ENCODE measurements around the gene DNAAF5.

DNAAF5 gene

DNA sequence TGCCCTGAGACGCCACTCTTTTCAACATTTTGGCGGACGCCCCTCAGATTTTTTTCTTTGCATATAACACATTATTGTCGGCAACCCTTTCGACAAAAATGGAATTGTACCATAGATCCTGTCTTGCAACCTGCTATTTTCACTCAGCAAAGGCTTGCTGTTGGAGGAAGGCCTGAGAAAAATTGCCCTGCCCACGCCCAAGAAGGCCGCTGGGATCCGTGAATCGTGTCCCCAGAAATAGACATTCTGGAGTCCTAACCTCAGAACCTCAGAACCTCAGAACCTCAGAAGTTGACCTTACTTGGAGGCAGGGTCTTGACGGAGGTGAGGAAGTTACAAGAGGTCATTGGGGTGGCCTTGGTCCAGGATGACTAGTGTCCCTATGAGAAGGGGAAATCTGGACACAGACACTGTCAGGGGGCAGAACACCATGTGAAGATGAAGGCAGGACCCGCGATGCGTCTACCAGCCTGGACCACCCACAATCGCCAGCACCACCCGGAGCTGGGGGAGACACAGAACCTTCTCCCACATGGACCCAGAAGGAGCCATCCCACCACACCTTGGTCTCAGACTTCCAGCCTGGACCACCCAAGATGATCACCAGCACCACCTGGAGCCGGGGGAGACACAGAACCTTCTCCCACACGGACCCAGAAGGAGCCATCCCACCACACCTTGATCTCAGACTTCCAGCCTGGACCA lies 19.1 kb upstream of the DNAAF5 start:
- no peak for DNase-seq

DNA sequence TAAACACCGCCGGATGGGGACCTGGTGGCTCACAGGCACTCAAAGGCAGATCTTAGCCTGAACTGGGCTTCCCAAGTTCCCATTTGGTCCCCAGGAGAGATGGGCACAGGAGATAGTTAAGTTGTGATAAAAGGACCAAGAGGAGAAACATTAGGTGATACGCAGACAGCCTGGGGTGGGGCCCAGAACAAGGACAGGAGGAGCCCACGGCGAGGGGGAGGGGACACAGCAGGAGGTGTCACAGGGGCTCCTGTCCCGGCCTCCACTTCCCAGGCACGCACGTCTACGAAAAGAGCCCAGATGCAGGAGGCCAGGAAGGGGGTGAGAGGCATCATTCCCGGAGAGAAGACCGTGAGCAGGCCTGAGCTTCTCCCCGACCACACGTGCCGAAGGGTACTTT lies 16.3 kb upstream of the DNAAF5 start:
- DNase-seq, result no peak

DNA sequence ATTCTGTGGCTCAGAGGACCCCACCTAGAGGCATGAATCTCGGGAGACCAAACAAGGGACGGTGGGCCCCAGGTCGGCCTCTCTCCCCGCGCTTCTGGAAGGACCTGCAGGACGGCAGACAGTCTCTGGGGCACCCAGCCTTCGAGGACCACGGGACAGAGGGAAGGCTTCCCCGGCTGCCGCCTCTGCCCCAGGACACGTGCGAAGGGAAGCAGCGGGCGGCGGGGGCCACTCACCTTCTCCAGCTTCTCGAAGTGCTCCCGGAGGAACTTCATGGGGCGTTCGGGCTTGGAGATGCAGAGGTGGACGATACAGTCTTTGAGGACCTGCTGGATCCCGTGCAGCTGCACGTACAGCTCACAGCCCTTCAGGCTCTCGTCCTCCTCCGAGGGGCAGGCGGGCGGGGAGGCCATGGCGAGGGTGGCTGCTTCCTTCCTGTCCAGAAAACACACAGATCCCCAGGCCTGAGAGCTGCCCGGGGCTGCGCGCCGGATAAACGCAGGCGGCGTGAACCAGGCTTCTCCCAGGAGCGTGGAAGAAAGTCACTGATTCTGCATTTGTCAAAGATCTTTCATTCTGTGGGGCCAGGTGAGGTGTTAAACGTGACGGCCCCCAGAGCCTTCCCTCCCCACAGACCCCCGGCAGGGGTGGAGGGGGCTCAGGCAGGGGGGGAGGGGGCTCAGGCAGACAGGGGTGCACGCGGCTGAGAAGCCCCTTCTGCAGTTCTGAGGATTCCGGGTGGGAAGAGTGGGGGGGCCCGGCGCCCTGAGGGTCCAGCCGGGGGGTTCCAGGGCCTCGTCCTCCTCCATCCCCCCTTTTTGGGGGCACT lies 15.2 kb upstream of the DNAAF5 start:
- DNase-seq, result no peak

DNA sequence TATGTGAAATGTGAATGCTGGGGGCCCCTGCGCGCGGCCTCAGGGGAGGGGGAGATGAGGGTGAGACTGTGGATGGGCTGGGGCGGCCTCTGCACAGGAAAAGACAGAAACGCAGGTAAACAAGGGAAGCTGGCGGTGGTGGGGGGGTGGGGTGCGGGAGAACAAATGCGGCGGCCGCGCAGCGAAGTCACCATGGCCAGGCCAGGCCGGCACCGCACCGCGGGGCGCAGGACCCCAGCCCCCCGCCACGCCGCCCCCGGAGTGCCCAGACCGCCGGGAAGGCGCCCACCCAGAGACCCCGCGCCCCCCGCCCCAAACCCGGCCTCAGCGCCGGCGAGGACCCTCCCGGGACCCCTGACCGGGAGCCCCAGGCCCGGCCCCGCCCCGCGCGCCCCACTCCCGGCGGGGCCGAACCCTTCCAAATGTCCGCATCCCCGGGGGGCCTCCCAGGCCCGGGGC lies 14.5 kb upstream of the DNAAF5 start:
- no peak for DNase-seq

DNA sequence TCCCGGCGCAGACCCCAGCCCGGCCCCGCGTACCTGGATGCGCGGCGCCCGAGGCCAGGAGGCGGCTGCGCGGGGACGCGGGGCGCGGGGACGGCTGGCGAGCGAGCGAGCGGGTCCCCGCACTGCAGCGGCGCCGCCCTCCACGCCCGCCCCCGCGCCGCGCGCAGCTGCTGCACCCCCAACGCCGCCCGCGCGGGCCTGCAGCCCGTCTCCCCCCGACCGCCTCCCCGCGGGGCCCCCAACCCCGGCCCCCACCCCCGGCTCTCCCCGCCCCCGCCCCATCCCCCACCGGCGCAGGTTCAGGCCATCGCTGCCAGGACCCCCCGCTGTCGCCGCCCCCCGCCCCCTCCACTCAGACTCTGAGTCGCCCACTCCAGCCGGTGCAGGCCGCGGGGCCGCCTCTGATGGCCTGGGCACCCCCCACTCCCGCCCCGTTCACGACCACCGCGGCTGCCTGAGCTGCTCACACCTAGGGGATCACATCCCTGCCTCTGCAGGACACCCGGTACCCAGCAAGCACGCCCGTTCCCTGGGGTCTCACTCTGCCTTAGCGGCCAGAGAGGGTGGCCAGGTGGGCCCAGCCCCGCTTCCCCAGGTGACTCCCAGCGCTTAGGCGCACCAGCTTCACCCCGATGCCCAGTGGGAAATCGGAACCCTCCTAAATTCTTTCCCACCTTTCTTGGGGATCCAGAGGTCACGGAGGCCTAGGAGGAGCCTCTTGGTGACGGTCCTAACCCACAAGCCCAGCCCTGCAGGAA lies 13.9 kb upstream of the DNAAF5 start:
- DNase-seq, result no peak

DNA sequence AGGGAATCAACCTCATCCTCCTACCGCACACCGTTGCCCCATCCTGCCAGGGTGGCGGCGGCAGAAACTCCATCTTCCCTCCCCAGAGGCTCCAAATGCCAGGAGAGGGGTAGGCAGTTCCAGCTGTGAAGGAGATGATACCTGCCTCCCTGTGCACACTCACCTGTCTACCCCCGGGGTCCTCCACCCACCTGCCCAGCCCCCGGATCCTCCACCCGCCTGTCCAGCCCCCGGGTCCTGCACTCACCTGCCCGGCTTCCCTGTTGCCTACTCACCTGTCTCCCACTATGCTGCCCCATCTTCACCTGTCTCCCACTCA lies 13.4 kb upstream of the DNAAF5 start:
- DNase-seq, result no peak

DNA sequence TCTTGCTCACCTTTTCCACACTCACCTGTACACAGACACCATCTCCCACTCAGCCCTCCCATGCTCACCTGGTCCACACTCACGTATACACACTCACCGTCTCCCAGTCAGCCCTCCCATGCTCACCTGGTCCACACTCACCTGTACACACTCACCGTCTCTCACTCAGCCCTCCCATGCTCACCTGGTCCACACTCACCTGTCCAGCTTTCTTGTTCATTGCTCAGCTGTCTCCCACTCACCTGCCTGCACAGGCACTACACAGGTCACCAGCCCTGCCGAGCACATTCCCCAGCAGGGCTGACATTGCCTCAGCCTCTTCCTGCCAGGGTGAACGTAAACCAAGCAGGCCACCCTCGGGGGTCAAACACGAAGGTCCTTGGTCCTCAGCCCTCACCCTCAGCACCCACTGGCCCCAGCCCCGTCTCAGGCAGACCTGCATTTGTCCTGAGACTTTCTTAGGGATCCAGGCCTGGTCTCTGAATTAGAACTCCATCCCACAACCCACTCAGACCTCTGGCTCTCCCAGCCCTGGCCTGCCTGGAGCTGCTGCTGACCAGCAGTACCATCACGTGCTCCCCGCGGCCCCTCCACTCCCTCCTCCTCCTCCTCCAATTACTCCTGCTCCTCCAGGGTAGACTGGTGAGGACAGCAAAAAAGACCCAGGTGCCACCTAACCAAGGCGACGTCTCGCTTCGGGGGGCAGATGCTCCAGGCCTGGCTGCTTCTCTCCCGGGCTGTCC lies 12.8 kb upstream of the DNAAF5 start:
- no peak for DNase-seq

DNA sequence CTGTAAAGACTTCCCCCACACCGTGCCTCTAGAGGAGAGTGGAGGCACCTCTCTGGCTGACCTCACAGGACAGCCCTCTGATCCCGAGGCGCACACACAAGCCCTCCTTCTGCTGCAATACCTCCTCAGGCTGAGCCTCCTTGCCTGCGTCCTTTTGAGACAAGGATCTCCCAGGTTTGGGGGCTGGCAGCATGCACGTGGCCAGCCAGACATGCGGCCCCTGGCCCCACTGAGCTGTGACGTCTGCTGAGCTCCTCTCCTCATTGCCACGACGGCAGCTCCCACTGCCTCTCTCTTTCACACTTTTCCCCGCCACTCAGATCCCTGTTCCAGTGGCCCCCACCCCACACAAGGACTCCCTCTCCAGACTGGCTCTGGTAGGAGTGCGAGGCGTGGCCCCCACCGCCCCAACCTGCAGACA lies 12.2 kb upstream of the DNAAF5 start:
- no peak for DNase-seq

DNA sequence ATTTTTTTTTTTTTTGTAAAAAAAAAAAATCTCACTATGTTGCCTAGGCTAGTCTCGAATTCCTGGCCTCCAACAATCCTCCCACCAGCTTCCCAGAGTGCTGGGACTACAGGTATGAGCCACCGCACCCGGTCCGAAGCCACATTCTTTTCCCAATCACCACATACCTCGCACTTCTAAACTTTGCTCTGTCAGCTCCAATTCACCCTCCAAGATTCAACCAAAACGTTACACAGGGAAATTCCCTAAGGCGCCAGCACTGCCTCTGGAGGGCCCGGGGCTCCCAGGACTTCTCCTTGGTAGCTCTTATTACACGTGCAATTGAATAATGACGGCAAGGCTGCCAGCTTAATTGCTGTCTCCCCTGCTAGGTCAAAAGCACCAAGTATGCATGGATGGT lies 10.3 kb upstream of the DNAAF5 start:
- no peak for DNase-seq

DNA sequence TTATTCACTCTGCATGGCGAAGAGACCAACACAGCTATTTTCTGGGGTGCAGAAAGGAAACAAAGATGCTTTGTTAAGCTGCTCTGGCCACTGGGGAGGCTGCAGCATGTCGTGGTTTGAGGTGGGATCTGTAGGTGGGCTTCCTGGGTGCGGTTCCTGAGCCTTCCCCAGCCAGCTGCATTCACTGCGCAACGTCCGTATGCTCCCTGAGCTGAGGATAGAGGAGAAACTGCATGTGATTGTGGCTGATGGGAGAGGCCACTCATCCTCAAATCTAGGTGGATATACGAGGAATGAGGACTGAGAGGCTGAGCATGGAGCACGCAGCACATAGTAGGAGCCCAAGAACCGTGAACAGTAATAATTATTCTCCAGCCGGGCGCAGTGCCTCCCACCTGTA lies 9.9 kb upstream of the DNAAF5 start:
- no peak for DNase-seq

DNA sequence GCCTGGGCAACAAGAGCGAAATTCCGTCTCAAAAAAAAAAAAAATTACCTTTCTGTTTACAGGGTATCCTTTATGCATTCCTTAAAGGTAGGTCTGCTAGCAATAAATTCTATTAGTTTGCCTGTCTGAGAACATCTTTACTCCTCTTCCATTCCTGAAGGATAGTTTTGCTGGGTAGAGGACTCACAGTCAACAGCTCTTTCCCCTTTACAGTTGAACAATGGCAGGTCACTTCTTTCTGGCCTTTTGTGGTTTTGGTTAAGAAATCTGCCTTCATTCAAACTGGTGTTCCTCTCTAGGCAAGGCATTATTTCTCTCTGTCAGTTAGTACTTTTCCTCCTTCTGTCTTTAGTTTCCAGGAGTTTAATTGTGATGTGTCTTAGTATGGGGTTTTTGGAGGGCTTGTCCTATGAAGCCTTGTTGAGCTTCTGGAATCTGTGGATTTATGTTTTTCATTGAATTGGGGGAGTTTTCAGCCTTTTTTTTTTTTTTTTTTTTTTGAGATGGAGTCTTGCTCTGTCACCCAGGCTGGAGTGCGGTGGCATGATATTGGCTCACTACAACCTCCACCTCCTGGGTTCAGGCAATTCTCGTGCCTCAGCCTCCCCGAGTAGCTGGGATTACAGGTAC lies 4.8 kb upstream of the DNAAF5 start:
- no peak for DNase-seq

DNA sequence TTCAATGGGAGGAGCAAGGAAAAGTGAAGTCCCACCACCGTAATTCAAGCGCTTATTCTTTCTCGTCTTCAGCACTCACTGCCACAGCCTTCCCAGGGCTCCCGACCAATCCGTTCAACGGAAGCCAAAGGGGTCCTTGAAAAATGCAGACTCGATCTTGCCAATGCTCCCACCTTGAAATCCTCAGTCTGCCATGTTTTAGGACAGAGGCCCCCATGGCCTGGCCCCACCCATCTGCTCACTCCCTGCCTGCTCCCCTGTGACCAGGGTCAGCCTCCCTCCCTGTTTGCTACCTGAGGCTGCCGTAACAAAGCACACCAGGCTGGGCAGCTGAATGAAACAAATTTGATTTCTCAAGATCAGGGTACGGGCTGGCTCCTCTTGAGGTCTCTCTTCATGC lies 3.0 kb upstream of the DNAAF5 start:
- DNase-seq, result no peak

DNA sequence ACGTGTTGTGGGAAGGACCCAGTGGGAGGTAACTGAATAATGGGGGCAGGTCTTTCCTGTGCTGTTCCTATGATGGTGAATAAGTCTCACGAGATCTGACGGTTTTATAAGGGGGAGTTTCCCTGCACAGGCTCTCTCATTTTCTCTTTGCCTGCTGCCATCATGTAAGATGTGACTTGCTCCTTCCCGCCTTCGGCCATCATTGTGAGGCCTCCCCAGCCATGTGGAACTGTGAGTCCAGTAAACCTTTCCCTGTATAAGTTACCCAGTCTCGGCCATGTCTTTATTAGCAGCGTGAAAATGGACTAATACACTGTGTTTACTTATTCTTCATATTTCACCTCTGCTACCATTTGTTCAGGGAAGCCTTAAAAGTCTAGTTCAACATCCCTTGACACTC lies 2.2 kb upstream of the DNAAF5 start:
- no peak for DNase-seq

DNA sequence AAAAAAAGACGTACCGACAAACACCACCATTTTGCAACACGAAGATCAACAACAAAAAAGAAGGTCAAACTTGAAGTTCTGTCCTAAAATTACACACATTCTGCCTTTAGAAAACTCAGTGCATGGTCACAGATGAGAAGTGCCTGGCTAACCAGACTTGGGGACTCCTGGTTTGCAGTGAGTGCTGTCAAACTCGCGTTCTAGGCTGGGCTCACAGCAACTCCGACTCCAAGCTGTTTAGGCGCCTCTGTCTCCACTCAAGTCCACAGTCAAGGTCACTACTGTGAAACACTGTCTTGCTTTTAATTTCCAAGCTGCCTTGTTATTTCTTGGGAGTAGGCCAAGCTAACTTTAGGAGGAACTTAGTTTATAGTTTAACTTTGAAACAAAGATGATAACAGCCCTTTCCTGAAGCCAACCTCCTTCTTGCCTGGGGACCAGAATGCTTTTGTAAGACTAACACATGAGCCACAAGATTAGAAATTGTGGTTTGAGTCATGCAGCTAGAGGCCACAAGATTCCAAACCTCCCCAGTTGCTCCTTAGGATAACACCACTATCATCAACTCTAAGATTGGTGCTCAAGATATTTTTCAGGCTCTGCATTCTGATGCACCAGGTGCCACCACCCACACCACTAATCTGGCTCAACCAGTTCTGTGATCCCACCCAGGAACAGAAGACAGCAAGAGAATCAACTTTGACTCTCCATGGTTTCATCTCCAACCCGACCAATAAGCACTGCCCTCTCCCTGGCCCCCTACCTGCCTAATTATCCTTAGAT lies 1.1 kb upstream of the DNAAF5 start:
- no peak for DNase-seq

DNA sequence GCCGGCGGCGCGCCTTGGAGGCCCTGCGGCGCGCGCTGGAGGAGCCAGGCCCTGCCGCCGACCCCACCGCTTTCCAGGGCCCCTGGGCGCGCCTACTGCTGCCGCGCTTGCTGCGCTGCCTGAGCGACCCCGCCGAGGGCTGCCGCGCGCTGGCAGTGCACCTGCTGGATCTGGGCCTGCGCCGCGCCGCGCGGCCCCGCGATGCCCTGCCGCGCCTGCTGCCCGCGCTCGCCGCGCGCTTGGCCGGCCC lies 280 bp downstream of the DNAAF5 start:
- DNase-seq, result no peak

DNA sequence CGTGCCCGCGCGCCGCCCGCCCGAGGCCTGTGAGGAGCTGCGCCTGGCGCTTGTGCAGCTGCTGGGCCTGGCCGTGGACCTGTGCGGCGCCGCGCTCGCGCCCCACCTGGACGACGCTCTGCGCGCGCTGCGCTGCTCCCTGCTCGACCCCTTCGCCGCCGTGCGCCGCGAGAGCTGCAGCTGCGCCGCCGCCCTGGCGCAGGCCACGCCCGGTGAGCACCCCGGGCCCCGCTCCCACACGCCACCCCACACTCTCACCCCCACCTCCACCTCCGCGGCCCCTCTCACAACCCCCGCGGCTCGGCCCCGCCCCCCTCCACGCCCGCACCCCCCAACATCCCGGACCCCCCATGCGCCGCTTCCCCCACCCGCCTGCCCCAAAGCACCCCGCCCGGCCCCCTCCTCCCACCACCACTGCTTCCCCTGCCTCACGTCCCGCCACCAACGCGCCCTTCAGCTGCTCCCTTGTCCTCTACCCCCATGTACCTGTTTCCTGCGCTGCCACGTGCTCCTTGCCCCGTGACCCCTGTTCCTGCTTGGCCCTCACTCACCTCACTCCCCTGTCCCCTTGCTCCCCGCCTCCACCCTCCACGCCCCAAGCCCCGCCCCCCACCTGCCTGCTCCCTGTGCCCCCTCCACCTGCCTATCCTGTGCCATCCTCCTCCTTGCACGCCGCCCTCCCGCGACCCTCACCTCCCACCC lies 756 bp downstream of the DNAAF5 start, which contains the start of gene PRKAR1B:
Gene PRKAR1B (minus strand): TSS at position 178 of the 702 bp plus-strand sequence. CDS start 15,776 bp downstream, outside the sequence.
- no peak for DNase-seq

DNA sequence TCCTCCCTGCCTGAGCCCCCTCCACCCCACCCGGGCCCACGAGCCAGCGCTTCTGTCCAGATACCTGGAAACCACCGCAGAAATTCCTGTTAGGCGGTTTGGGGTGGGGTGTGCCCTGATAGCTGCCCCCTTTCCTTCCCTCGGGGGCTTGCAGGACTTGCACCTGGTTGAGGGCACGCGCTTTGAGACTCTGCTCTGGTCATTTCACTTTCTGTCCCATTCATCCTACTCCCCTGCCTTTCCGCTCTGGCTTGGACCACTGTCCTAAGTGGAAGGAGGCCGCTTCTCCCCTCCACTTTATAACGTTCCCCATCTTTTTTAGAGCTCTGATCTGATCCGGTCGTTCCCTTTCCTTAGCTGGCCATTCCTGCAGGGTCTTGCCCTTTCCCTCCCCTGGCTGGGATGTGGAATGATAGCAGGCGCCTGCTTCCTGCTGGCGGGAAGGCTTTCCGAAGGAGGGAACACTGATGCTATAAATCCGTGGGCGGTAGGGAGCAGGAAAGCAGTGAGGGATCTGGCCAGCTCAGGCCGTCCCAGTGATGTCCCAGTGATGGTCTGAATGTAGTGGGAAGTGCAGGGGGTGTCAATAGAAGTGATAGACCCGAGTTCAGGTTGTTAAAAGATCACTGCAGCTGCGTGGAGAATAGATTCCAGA lies 1.4 kb downstream of the DNAAF5 start:
- no peak for DNase-seq

DNA sequence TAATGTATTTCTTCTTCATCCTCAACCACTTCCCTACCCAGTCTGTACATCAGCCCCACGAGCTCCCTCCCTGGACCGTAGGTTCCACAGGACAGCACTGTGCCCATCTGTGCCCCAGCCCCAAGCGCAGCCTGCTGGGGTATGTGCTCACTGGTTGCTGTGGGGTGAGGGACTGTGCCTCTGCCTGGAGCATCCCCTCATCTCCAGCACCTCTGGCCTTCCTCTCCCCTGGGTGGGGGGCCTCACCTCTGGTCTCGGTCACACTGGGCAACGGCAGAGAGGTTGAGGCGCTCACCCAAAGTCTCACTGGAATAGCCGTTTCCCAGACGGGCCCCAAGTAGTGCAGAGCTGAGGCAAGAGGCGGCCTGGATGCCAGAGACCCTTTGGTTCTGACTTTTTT lies 2.1 kb downstream of the DNAAF5 start:
- no peak for DNase-seq

DNA sequence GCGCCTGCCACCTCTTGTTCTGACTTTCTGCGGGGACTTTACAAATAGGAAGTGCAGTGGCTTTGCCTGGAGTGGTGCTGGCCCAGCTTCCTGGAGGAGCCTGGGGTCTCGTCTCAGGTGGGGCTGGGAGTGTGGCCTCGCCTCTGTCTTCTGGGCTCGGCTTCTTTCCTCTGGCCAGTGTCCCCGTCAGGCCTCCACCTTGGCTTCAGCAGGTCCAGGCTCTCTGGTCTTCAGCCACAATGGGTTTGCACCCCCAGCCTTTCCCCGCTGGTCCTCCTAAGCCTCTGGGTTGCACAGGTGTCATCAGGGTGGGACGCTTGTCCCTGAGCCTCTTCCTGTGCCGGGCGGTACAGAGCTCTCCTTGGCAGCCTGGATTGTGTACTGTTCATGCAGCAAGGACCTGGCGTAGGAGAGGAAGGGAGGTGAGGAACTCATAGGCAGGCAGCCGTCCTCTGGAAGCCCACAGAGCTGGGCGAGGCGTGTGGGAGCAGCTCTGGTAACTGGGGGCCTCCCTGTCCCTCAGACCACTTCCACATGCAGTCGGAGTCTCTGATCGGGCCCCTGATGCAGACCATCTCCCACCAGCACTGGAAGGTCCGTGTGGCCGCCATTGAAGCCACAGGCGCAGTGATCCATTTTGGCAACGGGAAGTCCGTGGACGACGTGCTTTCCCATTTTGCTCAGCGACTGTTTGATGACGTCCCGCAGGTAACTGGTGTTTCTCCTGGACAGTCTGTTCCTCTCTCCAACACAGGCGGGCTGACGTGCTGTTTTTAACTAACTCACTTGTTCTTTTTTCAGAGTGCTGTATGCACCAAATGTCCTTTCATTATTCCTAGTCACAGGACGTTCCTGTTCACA lies 2.9 kb downstream of the DNAAF5 start:
- no peak for DNase-seq
